ENCODE results near the gene MAEA. TPM values are rescaled to one million over a fixed set of nuclear protein-coding genes. Genes with fewer than 3 reads are reported as not detected.

MAEA gene
- total RNA-seq, 2 experiments from 2014 or later, result 63.8 to 69.0 TPM

- DNase-seq, result no peak
- CTCF ChIA-PET, result interaction anchor here (0.5 to 1.4 kb wide), 2 partner anchors 25 to 52 kb away, joined by 3 read pairs; no protein-coding TSS in a partner anchor
Observed at GRCh38 chr4:1362521-1362920, 72.8 kb downstream of the MAEA start.

DNA sequence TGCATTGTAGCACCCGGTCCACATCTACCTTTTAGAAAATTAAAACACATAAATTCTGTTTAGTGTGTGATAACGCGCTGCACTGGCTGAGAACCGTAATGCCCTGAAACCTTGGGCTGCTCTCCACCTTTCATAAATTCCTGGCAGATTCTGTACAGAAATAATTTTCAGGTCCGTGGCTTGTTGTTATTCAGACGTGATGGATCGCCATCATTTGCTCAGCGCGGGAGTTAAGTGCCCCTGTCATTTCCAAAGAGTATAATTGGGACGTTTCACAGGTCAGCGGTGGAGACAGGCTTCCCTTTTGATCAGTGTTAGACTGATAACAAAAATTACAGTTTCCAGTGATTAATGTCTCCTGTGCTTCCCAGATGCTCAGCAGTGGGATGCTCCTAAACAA is 73.8 kb downstream of the MAEA start:
- no peak overlapping the region for H3K27ac Mint-ChIP-seq
- POLR2A ChIA-PET, result no interaction called here
- H3K27me3 Mint-ChIP-seq, result no peaks in the 10 kb centered on the region
- CTCF ChIA-PET, result interaction anchor here (1.4 kb wide), 1 partner anchor 53 kb away, joined by 3 read pairs; no protein-coding TSS in a partner anchor
- H3K9me3 Mint-ChIP-seq, result no peaks in the 10 kb centered on the region
- no peak for DNase-seq
- no peaks in the 10 kb centered on the region for H3K36me3 Mint-ChIP-seq (ENCODE audit: low read depth)
- H3K4me3 Mint-ChIP-seq, result no peak overlapping the region
- H3K4me1 Mint-ChIP-seq, result no peaks in the 10 kb centered on the region

More at GRCh38 chr4:1362521-1362920, 72.8 kb downstream of the MAEA start:
- Mint-ChIP-seq H3K36me3 (ENCODE audit: low read depth) (no peaks in the 10 kb centered on the region), H3K4me1 (no peaks in the 10 kb centered on the region), H3K27me3 (no peaks in the 10 kb centered on the region), H3K27ac (no peak overlapping the region), H3K4me3 (no peak overlapping the region), H3K9me3 (no peaks in the 10 kb centered on the region)
- POLR2A ChIA-PET, result no interaction called here

DNA sequence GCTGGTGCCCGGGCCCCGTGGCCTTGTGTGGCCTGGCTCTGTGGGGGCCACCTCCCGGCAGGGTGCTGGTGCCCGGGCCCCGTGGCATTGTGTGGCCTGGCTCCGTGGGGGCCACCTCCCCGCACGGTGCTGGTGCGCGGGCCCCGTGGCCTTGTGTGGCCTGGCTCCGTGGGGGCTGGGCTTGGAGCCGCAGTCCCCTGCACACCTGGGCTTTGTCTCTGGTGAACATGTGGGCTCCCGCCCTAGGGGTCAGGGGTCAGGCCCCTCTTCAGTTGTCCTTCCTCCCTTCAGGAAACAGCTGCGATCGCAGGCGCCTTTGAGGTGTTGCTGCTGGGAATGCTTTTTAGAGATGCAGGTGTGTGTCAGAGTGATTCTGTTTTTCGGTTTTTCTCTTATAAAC is 74.5 kb downstream of the MAEA start:
- POLR2A ChIA-PET, result no interaction called here

GRCh38 chr4:1364748-1365147 is 75.1 kb downstream of the MAEA start:
- Mint-ChIP-seq H3K4me3 (no peak overlapping the region), H3K27me3 (no peaks in the 10 kb centered on the region), H3K27ac (no peak overlapping the region), H3K36me3 (ENCODE audit: low read depth) (no peaks in the 10 kb centered on the region), H3K4me1 (no peaks in the 10 kb centered on the region), H3K9me3 (no peaks in the 10 kb centered on the region)
- DNase-seq, result no peak
- CTCF ChIA-PET, result interaction anchor here (0.6 to 1.2 kb wide), 2 partner anchors 12 to 816 kb away, joined by 4 to 5 read pairs; no protein-coding TSS in a partner anchor
- POLR2A ChIA-PET, result no interaction called here

More for the DNA sequence above, 74.5 kb downstream of the MAEA start:
- Mint-ChIP-seq H3K4me1 (no peaks in the 10 kb centered on the region), H3K4me3 (no peak overlapping the region), H3K27me3 (no peaks in the 10 kb centered on the region), H3K27ac (no peak overlapping the region), H3K36me3 (ENCODE audit: low read depth) (no peaks in the 10 kb centered on the region), H3K9me3 (no peaks in the 10 kb centered on the region)
- CTCF ChIA-PET, result interaction anchor here (0.6 to 1.2 kb wide), 2 partner anchors 11 to 817 kb away, joined by 4 to 5 read pairs; no protein-coding TSS in a partner anchor
- DNase-seq, result no peak

GRCh38 chr4:1365271-1366178 is 75.8 kb downstream of the MAEA start:
- CTCF ChIA-PET, result interaction anchor here (1.2 kb wide), 1 partner anchor 12 kb away, joined by 4 read pairs; no protein-coding TSS in a partner anchor
- no peak for DNase-seq
- no peak overlapping the region for H3K4me3 Mint-ChIP-seq

DNA sequence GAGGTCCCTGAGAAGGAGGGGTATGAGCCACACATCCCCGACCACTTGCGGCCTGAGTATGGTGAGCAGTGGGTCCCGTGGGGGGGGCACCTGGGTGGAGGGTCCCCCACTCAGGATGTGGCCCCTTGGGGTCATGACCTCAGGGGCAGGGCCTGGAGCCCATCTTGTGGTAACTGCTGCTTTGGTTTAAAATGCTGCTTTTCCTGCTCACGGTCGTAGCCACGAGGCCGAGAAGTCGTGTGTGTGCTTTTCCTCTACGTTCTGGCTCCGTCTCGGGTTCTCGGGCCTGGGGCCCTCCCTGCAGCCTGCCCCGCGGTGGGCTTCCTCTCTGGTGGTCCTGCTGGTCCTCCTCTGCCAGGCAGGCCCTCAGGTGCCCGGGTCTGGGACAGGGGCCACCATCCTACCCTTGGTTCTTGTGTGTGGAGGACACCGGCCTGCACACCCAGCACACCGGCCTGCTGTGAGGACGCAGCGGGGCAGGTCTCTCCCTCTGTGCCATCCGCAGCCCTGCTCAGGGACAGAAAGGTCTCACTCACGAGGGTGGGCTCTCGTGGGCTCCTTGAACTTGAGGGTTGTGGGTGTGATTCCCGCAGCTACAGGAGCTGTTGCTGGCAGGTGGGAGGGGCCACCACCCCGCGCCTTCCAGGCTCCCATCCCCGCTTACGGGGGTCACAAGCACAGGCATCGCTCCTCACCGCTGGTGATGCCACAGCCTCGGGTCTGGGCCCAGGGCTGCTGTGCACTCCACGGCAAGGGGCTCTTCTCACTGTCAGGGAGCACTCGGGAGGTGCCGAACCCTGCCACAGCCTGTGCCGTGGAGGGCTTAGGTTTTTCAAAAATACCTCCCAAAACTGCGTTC is 76.9 kb downstream of the MAEA start:
- no peaks in the 10 kb centered on the region for H3K27me3 Mint-ChIP-seq
- H3K4me3 Mint-ChIP-seq, result no peak overlapping the region
- no peaks in the 10 kb centered on the region for H3K4me1 Mint-ChIP-seq
- no peaks in the 10 kb centered on the region for H3K9me3 Mint-ChIP-seq
- POLR2A ChIA-PET, result no interaction called here
- no peaks in the 10 kb centered on the region for H3K36me3 Mint-ChIP-seq (ENCODE audit: low read depth)
- no peak for DNase-seq
- CTCF ChIA-PET, result no interaction called here
- H3K27ac Mint-ChIP-seq, result no peak overlapping the region

More at GRCh38 chr4:1365271-1366178, 75.8 kb downstream of the MAEA start:
- no peaks in the 10 kb centered on the region for H3K9me3 Mint-ChIP-seq
- H3K27ac Mint-ChIP-seq, result no peak overlapping the region
- POLR2A ChIA-PET, result no interaction called here
- H3K27me3 Mint-ChIP-seq, result no peaks in the 10 kb centered on the region
- no peaks in the 10 kb centered on the region for H3K4me1 Mint-ChIP-seq
- H3K36me3 Mint-ChIP-seq (ENCODE audit: low read depth), result no peaks in the 10 kb centered on the region

DNA sequence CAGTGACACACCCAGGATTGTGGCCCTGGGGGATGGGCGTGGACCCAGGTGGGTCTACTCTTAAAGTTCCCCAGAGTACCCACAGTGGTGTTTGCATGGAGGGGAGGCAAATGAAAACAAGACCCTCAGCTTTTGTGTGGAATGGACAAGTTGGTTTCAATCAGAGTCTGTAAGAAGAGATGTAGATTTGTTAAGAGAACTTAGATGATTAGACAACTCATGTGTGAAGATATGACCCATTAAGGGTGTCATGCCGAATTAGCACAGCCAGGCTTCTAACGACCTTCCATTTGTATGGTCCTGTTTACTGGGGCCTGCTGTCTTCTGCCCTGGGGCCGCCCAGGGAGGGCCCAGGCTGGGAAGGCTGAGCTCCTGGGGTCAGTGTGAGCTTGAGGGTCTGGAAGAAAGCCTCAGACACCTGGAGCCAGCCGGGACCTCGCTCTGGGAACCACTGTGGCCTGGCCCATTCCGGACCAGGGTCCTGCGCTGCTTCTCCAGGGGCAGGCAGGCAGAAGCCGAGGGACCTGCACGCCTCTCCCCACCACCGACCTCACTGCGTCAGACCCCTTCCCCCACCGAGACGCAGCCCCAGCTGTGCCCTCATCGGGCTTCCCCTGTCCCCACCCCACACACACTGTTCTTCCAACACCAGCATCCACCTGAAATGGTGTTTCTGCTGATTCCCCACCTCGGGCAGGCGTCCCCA is 77.7 kb downstream of the MAEA start:
- Mint-ChIP-seq H3K9me3 (no peaks in the 10 kb centered on the region), H3K4me3 (no peak overlapping the region), H3K27me3 (no peaks in the 10 kb centered on the region), H3K36me3 (ENCODE audit: low read depth) (no peaks in the 10 kb centered on the region), H3K4me1 (no peaks in the 10 kb centered on the region), H3K27ac (no peak overlapping the region)
- ChIA-PET POLR2A (no interaction called here), CTCF (no interaction called here)
- no peak for DNase-seq

- ChIA-PET CTCF (no interaction called here), POLR2A (no interaction called here)
- no peak for DNase-seq
- Mint-ChIP-seq H3K9me3 (no peaks in the 10 kb centered on the region), H3K27me3 (no peaks in the 10 kb centered on the region), H3K36me3 (ENCODE audit: low read depth) (no peaks in the 10 kb centered on the region), H3K4me1 (no peaks in the 10 kb centered on the region), H3K27ac (no peak overlapping the region), H3K4me3 (no peak overlapping the region)
Observed at GRCh38 chr4:1367936-1368289, 78.2 kb downstream of the MAEA start.

- no peaks in the 10 kb centered on the region for H3K9me3 Mint-ChIP-seq
- no peak for DNase-seq
- CTCF ChIA-PET, result no interaction called here
- H3K27ac Mint-ChIP-seq, result no peak overlapping the region
- no peak overlapping the region for H3K4me3 Mint-ChIP-seq
- POLR2A ChIA-PET, result no interaction called here
- no peaks in the 10 kb centered on the region for H3K27me3 Mint-ChIP-seq
- H3K36me3 Mint-ChIP-seq (ENCODE audit: low read depth), result no peaks in the 10 kb centered on the region
- no peaks in the 10 kb centered on the region for H3K4me1 Mint-ChIP-seq
Observed at GRCh38 chr4:1368421-1369090, 78.9 kb downstream of the MAEA start.

DNA sequence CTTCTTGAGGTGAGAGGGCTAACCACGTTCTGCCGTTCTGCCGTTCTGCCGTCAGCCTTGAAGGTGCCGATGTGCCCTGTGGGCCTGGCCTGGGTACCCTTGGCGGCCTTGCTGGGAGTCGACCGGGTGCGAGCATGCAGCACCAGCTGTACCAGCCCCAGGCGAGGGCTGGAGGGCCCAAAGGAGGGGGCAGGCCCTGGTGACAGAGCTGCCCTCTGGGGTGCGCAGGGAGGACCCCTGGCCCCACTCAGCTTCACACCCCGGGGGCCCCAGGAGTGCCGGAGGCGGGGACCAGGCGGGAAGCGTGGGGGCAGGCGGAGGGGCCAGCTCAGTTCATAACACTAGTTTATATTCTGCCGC is 79.4 kb downstream of the MAEA start:
- H3K9me3 Mint-ChIP-seq, result no peaks in the 10 kb centered on the region
- no peak for DNase-seq
- H3K27me3 Mint-ChIP-seq, result no peaks in the 10 kb centered on the region
- no peaks in the 10 kb centered on the region for H3K36me3 Mint-ChIP-seq (ENCODE audit: low read depth)
- no peak overlapping the region for H3K27ac Mint-ChIP-seq
- no peak overlapping the region for H3K4me3 Mint-ChIP-seq
- ChIA-PET POLR2A (no interaction called here), CTCF (no interaction called here)
- no peaks in the 10 kb centered on the region for H3K4me1 Mint-ChIP-seq

GRCh38 chr4:1369479-1370079 is 79.9 kb downstream of the MAEA start:
- H3K27me3 Mint-ChIP-seq, result no peaks in the 10 kb centered on the region
- H3K4me1 Mint-ChIP-seq, result no peaks in the 10 kb centered on the region
- no peak overlapping the region for H3K4me3 Mint-ChIP-seq
- no peak overlapping the region for H3K27ac Mint-ChIP-seq
- no peaks in the 10 kb centered on the region for H3K9me3 Mint-ChIP-seq
- ChIA-PET POLR2A (no interaction called here), CTCF (no interaction called here)
- no peaks in the 10 kb centered on the region for H3K36me3 Mint-ChIP-seq (ENCODE audit: low read depth)
- DNase-seq, result no peak

Data from activated CD4-positive, alpha-beta T cell treated with anti-CD3 and anti-CD28 coated beads, Interleukin-2, amount 10 ng/mL, durations not matched to agents 7 days and 5 days (primary cell).